Activated CD4-positive, alpha-beta T cell treated with anti-CD3 and anti-CD28 coated beads for 24 hours (primary cell): ENCODE results near the gene ALPP.
"Not testable (repeated sequence)": the region's sequence is repeated elsewhere in the genome, so short reads cannot be mapped to it uniquely, and the experiment has no call there.

Source experiments
- DNase-seq, 2 donors: peaks; one replicate each; pipeline ENCODE4 v3.0.0-alpha.2; 2020; ENCODE audit warnings: low read depth in 2 of 2

ALPP gene

DNA sequence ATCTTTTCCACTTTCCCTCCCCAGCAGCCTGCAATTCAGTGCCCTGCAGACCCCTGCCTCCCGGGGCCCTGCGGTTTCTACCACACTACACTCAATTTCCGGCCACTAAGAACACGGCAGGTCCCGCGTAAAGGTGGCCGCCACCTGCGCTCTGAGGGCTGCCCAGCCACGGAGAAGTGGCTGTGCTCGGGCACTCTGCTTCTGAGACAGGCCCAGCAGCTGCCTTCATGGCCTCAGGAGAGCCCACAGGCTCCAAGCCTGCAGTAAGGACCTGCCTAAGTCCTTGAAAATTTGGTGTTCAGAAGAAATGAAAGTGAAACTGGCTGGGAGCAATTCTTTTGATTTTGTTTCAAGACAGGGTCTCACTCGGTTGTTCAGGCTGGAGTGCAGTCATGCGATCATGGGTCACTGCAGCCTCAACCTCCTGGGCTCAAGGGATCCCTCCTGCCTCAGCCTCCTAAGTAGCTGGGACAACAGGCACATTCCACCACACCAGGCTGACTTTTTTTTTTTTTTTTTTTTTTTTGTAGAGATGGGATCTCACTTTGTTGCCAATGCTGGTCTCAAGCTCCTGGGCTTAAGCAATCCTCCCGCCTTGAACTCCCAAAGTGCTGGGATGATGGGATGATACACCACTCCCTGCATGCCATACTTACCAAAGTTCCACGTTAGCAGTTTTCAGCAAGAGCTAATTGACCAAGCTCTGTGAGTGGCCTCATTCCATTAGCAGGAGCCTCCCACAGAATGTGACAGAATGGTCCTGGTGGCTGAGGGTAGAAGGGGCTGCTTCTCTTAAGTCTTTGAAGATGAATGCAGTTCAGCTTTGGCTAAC lies 14.6 kb upstream of the ALPP start:
- DNase-seq = no peak

DNA sequence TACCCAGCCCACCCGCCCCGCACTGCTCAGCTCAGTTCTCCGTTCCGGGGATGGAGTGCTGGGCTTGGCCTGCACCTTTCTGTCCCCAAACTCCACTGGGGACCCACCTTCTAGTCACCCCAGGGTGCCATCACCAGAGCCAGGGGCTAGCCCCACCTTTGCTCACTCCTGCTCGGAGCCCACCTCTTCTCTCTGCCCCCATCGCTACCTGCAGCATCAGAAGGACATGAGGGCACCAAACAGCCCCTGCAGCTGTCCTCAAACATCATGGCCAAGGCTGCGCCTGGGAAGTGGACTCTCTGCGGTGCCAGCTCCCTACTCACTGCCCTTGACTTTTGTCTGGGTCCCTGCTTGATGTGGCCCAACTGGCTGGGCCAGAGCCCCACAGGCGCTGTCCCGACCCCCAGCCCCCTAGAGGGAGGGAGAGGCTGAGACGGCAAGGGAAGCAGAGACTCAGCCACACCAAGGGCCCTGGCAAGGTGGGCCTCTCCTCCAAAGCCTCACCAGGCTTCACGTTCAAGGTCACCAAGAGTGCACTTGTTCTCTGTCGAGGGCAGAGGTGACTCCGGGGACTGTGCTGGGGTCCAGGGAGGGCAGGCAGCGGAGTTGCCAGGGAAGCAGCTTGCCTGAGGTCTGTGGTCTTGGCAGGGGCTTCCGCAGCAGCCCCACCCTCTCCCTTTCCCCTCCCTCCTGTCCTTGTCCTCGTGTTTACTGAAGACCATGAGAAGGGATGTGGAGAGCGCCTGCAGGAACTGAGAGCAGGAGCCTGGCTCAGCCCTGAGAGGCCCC lies 13.6 kb upstream of the ALPP start:
- DNase-seq = not testable (repeated sequence)

DNA sequence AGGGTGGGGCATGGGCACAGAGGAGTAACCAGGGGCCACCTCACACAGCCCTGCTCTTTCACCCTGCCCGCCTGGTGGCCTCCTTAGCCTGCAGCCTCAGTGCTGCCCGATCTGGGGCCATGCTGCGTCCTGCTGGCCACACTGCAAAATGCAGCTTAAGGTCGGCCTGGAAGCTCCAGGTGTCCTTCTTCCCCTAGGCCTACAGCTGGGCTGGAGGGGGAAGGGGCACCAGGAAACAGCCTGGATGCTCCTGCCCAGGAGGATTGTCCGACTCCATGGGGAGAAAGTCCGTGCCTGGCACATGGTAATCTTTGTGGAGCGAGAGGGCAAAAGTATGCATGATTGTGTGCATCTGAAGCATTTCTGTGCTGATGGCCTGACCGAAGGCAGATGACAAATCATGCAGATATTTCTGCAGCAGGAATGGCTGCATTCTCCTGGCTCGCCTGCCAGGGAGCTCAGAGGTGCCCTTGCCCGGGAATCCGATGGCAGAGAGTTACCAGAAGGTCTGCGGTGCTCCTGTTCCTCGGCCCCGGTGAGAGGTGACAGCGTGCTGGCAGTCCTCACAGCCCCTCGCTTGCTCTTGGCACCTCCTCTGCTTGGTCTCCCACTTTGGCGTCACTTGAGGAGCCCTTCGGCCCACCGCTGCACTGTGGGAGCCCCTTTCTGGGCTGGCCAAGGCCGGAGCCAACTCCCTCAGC lies 12.8 kb upstream of the ALPP start:
- no peak for DNase-seq

DNA sequence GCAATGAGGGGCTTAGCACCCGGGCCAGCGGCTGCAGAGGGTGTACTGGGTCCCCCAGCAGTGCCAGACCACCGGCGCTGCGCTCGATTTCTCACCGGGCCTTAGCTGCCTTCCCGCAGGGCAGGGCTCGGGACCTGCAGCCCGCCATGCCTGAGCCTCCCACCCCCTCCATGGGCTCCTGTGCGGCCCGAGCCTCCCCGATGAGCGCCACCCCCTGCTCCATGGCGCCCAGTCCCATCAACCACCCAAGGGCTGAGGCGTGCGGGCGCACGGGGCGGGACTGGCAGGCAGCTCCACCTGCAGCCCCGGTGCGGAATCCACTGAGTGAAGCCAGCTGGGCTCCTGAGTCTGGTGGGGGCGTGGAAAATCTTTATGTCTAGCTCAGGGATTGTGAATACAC lies 12.1 kb upstream of the ALPP start:
- not testable (repeated sequence) for DNase-seq

DNA sequence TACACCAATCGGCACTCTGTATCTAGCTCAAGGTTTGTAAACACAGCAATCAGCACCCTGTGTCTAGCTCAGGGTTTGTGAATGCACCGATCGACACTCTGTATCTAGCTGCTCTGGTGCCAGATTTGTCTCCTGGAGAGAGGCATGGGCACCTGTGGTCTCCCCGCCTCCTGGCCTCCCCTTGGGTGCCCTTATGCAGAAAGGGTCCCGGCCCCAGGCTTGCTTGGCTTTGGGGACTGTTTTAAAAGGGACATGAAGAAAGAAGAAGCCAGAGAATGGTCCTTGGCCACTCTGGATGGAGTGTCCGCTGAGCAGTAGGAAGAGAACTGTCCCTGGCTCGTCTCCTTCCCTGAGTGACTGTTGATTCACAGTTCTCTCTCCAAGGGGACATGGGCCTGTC lies 11.5 kb upstream of the ALPP start:
- DNase-seq = no peak

DNA sequence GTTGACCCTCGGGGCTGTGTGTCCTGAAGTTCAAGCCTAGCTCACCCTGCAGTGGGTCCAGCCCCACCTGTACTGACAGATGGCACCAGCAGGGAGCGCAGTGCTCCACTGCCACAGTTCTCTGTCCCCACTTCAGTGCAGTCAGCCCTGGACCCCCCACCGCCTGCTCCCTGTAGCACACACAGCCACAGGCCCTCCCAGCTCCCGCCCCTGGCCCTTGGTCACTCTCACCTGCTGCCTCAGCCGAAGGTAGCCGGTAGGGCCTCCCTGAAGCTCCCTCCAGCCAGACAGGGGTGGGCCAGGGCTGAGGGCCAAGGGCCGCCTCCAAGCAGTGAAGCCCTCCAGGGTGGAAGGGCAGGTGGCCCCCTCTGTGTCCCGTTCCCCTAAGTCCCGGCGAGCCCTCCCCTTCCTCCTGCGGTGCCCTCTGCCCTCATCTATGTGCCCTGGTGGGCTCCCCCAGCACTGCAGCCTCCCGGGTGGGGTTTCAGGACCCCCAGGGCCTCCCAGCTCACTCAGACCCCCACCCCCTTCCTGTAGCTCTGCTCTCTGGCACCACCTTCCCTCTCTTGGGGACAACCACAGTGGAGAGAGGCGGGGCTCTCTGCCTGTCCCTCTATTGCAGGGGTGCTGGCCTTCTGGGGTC lies 10.8 kb upstream of the ALPP start:
- no peak for DNase-seq

DNA sequence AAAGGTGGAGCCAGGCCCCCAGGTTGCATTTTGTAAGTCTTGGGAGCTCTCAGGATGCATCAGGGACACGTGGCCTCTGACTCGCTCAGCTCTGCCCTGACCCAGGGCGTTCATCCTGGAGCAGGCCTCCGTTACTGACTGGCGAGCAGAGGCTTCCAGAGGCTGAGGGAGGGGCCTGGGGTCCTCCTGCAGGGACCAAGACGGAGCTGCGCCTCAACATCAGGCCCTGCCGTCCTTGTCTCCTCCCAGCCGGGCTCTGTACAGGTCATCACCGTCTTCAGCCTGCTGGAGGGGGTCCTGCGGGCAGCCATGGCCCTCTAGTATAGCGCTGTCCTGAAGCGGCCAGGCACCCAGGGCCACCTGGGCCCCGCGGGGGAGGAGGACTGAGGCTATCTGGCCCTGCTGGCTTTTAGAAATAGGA lies 10.2 kb upstream of the ALPP start:
- DNase-seq = no peak

DNA sequence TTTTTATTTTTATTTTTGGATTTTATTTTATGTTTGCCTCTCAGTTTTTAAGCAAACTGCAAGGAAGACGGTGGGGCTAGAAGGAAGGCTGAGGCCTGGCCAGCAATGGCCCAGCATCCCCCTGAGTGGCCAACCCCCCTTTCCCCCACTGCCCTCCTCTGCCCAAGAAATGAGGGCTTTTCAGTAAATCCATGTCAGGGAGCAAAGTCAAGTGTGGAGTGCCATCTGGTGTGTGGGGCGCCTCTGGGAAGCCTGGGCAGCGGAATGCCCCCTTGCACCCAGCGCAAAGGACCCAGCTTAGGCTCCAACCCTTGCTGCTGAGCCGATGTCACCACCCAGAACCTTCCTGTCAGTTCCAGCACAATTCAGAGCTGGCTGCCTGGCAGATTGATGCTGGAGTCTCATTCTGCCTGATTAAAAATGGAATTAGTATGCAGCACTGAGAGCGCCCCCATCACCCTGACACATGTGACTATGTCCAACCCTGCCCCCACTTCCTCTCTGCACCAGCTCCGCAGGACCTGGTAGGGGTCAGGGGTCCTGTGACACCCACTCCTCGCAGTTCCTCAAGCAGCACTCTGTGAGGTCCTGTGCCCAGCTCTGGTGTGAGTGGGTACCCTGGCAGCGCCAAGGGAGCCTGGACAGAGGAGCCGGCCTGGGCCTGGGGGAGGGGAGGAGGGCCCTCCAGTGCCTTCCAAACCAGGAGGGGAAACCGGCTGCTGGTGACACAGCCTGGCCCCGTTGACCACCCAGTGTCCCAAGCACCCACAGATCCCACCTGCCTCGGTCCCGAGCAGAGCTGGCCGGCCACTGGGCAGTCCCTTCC lies 9.2 kb upstream of the ALPP start:
- DNase-seq = no peak

DNA sequence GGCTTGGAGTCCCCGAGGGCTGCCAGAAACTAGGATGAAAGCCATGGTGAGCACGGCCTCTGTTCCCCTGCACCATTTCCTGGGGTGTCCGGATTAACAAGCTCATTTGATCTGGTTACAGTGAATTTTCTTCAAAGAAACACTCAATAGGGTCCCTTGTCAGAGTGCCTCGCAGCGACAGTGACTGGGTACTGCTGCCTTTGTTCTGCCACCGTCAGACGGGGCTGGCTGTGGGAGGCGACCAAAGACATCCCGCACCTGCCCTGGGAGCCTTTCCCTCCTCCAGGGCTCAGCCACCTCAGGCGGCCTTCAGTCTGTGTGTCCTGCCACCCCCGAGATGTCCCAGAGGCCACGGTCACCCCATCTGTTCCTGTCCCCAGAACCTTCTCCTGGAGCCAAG lies 8.5 kb upstream of the ALPP start:
- DNase-seq = not testable (repeated sequence)

DNA sequence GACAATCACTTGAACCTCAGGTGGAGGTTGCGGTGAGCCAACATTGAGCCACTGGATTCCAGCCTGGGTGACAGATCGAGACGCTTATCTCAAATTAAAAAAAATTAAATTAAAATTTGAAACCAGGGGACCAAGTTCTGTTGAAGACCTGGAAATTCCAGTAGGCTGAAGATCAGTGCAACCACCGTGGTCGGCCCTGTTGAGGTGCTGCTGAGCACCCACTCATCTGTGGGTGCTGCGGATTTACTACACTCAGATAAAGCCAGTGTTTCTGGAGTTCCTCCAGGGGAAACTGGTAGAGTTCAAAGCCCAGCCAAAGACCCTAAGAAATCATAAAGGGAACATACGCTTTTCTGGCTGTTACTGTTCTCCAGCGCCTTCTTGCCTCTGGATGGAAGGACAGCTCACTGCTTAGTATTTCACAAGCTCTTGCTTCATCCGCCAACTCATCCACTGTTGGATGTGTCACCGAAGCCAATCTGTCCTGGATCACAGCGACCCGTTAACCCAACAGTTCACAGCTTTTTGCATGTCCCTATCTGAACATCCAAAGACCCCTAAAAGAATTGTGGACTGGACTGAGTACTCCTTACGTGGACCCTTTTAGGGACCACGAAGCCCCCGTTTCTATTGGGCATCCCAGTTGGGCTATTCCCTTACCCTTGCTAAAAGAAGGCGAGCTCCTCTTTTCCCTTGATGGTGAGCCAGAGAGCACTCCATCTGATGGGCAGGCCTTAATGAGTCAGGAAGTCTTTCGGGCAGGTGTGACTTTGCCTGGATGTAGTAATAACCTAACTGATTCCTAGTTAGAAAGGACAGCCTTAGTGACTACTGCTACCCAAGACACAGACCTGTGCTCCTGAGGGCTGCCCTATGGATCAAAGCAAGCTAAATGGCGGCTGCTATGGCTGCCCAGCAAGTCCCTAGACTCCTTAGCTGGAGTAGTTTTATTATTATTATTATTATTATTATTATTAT lies 6.0 kb upstream of the ALPP start:
- no peak for DNase-seq

DNA sequence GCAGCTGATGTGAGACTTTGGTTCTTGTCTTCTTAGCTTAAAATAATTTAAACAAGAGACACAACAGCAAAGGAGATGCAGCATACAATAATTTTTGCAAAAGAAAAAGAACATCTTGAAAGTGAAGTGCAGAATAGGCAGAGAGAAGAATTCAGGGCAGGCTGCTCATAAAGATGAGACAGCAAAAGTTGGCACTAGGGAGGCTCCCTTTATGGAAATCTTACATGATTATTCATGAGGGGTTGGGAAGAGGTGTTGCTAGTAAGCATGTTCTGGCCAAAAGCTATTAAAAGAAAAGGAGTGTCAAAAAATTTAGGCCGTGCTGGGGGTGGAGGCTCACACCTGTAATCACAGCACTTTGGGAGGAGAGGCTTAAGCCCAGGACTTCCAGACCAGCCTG lies 4.2 kb upstream of the ALPP start:
- no peak for DNase-seq

DNA sequence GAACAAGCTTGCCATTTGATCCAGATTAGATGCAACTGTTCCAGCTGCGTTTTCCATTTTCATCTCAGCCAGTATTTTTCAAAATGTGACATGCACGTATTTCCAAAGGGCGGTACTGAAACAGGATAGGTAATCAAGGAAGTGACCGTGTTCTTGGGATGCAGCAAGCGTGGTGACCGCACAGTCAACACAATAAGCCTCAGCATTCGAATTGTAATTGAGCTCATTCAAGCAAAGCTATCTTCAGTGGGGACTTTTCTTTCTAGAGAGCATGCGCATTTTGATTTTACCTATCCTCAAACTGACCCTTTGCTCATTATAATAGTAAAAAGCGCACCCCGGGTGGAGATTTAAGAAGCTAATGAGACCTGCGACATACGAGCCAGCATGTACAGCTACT lies 3.4 kb upstream of the ALPP start:
- no peak for DNase-seq

DNA sequence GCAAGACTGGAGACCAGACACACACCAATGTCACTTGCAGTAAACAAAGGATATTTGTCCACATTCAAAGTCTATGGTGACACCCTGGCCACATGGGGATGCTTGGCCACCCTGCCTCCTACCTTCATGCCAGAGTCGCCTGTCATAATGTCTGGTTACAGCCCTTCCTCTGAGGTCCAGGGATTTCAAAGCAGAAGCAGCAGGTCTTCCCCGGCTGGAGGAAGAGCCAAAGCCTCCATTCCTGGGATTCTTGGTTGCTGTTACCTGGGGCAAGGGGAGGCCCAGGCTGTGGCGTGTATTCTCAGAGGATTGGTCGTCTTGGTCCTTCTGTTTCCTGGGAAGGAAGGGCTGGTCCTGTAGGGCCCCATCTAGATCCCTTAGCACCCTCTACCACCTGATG lies 2.3 kb upstream of the ALPP start:
- DNase-seq = no peak

DNA sequence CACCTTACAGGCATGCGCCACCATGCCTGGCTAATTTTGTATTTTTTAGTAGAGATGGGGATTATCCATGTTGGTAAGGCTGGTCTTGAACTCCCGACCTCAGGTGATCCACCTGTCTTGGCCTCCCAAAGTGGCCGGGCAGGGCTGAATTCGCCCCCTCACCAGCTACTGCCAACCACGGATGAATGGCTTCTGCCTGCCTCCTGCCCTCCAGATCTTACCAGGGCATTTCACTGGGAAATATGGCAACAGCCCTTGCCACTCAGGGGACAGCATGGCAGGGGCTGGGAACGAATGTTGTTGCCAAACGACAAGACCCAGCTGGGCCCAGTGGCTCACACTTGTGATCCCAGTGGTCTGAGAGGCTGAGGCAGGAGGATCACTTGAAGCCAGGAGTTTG lies 1.8 kb upstream of the ALPP start:
- no peak for DNase-seq

DNA sequence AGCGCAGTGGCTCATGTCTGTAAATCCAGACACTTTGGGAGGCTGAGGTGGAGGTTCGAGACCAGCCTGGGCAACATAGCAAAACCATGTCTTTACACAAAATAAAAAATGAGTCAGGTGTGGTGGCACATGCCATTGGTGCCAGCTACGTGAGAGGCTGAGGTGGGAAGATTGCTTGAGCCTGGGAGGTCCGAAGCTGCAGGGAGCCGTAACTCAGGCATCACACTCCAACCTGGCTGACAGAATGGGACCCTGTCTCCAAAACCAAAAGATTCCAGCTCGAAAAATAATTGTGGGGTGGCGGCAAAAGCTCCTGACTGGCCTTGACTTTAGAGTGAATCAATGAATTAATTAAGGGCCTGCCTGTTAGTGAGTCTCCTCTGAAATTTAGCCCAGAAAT lies 1.2 kb upstream of the ALPP start:
- no peak for DNase-seq

DNA sequence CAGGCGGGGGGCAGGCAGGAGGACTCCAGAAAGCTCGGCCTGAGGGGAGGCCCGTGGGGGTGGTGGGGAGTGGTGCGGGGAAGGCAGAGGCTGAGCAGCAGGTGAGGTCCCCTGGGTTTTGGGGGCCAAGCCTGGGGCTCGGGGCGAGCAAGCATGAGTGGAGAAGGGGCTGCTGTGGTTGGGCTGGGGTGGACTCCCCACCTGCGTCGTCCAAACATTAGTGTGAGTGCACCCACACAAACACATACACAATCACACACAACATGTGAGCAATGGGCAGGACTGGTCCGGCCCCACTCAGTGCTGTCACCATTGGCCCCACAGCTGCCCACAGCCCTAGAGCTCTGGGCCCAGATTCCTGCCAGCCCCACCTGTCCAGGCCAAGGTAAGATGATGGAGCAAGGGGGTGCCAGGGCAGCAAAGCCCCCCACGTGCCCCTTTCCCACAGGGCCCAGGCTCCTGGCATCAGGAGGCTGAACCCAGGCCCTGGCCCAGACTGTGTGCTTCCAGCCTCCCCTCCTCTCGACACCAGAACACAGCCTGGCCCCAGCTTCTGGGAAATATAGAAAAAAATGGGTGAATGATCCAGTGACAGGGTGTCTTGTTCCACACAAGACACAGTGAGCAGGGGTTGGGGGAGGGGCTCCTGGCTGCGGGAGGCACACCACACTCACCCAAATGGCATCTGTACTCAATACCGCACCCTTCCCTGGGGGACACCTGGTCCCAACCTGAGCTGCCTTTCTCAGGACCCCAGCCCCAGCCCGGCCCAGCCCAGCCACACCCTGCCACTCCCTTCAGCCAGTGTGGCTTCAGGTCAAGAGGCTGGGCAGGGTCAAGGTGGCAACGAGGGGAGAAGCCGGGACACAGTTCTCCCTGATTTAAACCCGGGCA lies 463 bp upstream of the ALPP start:
- DNase-seq = no peak

DNA sequence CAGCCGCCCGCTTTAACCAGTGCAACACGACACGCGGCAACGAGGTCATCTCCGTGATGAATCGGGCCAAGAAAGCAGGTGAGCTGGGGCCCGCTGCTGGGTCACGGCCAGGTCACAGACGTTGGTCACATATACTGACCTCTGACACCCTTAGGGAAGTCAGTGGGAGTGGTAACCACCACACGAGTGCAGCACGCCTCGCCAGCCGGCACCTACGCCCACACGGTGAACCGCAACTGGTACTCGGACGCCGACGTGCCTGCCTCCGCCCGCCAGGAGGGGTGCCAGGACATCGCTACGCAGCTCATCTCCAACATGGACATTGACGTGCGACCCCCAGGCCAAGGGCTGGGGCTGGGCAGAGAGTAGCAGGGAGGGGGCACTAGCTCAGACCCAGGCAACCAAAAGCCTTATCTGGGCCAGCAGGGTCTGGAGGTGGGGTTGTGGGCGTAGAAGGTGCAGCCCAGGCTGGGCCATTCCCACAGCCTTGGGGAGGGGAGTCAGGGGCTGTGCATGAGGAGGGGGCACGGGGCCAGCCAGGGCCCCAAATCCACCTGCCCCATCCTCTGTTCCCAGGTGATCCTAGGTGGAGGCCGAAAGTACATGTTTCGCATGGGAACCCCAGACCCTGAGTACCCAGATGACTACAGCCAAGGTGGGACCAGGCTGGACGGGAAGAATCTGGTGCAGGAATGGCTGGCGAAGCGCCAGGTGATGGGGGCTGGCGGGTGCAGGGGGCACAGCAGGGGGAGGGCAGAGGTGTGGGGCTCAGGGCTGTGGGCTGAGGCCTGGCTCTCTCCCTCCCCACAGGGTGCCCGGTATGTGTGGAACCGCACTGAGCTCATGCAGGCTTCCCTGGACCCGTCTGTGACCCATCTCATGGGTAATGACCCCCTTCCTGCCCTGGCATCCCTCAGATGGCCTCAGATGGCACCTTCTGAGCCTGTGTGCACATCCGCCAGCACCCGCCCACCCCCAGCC lies 1.3 kb downstream of the ALPP start:
- DNase-seq = not testable (repeated sequence)
